HG03457 (cell line): ENCODE results near the gene FOXRED1.
A peak's percentile ranks its signal among the peaks of the same experiment; 100 is the strongest.
"Not testable (repeated sequence)": the region's sequence is repeated elsewhere in the genome, so short reads cannot be mapped to it uniquely, and the experiment has no call there.

Experiments used
- ATAC-seq: cut with Tn5 transposase; IDR thresholded peaks from one replicate; pipeline ENCODE4 v1.9.1; 2021; ENCODE audit warnings: moderate number of reproducible peaks; ENCODE audit not compliant: unreplicated experiment

Gene FOXRED1

DNA sequence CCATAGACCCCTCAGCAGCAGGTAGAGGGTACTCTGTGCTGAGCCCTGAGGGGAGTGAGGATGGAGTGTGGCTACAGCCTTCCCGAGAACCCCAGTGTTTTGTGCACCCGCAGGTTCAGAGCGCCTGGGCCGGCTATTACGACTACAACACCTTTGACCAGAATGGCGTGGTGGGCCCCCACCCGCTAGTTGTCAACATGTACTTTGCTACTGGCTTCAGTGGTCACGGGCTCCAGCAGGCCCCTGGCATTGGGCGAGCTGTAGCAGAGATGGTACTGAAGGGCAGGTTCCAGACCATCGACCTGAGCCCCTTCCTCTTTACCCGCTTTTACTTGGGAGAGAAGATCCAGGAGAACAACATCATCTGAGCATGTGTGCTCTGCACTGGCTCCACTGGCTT is 8.4 kb downstream of the FOXRED1 start:
- no peak for ATAC-seq

DNA sequence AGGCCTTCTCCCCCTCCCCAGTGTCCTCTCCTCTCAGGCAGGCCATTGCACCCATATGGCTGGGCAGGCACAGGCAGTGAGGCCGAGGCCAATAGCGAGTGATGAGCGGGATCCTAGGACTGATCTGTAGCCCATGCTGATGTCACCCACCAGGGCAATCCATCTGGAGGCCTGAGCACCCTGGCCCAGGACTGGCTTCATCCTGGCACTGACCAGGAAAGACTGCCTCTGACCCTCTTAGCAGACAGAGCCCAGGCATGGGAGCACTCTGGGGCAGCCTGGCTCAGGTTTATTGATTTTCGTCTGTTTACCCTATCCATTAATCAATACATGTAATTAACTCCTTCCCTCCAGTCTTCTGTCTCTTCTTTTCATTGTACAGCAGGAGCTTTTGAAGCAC is 8.8 kb downstream of the FOXRED1 start:
- no peak for ATAC-seq

DNA sequence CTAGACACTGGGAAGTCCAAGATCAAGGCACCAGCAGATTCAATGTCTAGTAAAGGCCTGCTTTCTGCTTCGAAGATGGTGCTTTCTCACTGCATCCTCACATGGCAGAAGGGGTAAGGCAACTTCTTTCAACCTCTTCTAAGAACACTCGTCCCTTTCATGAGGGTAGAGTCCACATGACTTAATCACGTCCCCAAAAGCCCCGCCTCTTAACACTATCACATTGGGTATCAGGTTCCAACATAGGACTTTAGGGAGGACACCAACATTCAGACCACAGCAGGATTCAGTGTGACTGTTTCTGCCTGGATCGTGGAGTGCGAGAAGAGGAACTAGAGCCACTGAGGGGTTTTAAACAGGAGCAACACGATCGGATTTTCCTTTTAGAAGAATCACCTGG is 10.2 kb downstream of the FOXRED1 start:
- no peak for ATAC-seq

DNA sequence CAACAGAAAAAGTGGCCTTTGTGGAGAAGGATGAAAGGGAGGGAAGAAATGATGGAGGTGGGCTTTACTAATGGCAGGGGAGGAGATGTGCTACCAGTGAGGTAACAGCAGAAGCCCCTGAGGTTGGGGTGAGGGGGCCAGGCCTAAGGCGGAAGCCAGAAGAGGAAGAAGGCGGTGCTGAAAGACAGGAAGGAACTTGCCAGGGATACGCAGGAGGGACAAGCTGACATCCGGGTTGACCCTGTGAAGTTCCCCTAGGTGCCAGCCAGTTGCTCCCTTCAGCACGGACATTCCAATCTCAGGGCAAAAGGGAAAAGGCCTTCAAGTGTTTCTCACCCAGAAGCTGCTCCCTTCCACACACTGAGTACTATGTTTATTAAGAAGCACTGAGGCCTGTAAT is 11.6 kb downstream of the FOXRED1 start:
- no peak for ATAC-seq

DNA sequence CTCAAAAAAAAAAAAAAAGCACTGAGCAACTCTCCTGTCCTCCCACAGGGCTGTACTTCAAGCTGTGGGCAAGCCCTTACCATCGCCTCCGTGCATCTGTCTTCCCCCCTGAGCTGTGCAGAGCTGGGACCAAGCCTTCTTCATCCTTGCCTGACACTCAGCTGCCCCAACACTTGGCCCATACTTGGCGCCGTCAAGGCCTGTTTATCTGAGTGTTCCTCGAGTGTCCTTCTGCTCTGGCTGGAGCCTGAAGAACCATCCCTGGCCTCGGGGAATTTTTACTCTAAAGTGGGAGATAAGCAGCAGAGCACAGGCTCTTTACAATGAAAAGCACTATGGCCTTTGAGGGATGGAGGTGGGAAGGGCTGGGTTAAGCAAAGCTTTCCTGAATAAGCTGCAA is 12.3 kb downstream of the FOXRED1 start:
- no peak for ATAC-seq

DNA sequence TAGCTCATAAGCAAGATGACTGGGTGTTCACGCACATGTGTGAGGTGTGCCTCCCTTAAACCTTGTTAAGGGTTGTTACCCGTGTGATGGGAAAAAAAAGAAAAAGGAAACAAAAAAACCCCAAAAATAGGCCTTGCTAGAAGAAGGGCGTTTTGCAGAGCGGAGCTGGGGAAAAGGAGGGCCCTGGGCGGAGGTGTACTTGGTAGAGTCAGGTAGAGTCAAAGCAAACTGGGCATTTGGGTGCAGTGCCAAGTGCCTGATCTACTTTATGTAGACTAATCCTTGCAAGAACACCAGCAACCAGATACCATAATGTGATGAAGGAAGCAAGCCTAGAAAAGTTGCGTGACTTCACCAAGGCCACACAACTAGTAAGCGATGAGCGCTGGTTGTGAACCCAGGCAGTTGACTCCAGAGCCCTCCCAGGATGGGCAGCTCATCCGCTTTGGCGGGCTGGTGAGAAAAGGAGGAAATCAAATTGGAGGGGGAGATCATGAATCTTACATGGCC is 12.8 kb downstream of the FOXRED1 start:
- ATAC-seq = no peak

DNA sequence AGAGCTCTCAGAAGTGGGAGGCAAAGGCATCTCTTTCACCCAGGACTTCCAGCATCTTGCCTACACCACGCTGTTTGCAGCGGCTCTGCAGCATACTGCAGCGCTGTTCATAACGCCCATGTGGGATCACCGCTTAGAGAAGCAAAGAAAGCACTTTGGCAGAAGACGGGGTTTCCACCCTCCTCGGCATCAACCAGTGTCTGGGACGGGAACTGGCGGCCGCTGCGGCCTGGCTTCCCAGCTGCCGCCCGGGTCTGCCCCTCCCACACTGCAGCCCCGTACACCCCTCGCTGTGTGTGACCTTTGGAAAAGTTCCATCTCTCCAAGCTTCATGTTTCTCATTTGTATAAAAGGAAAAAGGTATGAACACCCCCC is 13.4 kb downstream of the FOXRED1 start:
- no peak for ATAC-seq

DNA sequence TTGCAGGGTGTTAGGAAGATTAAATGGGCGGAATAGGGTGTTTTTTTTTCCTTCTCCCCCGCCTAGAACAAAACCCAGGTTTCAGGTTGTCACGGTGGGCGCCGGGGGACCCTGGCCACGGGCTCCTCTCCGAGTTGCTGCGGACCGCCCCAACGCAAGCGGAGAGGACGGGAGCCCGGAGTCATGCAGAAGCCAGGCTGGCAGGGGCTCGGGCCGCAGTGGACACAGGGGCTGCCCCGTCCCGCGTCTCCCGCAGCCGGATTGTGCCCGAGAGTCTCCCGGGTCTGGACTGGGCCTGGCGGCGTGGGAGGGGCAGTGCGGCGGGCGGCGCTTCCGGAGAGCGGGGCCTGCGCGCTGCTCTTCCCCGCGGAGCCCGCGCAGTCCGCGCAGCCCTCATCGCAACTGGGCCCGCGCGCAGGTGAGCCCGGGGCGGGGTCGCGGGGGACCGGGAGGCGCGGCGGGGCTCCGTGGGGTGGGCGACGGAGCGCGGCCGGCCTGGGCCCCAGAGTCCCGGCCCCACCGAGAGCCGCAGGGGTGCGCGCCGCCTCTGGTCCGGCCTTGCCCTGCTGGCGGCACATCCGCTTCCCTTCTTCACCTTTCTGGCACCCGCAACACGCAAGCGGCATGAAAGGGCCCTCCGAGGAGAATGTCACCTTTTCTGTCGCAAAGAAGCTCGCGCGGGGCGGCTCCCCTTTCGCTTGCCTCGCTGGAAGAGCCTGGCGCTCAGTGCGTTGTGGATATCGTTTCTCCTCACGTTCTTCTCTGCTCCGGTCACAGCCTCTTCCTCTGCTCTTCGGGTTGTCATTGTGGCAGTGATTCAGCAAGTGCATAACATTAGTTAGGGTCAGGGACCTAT is 14.0 kb downstream of the FOXRED1 start, which contains the start of gene TIRAP:
Gene TIRAP (plus strand): TSS at position 358 of the 856 bp plus-strand sequence. CDS start 7,802 bp downstream, outside the sequence.
- no peak for ATAC-seq

DNA sequence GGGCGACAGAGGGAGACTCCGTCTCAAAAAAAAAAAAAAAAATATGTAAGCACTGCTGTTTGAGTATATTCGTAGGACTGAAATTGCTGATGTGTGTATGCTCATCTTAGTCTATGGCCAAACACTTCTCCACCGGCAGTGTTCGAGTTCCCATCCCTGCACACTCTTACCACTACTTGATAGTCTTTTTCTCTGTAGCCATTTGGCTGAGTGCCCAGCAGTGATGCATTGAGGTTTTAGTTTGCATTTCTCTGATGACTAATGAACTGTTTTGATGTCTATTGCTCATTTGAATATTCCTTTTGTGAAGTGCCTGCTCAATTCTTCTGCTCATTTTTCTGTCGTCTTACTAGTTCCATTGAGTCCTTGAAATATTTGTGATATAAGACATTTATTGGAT is 15.9 kb downstream of the FOXRED1 start:
- peak; percentile 53 for ATAC-seq

DNA sequence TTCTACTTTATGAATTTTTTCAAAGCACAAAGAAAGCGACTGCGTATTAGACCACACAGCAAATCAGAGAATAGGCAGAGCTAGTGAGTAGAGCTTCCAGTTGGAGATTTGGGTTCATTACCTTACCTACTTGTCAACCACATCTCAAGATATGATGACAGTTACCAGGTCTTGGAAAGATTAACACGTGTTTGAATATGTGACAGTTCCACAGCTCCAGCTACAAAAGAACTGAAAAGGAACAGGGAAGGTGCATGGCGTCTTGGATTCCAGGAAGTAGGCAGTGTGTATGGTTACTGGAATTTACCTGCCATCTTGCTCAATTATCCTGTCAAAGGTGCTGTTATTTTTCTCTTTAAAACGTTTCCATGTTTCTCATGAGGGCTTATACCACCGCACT is 19.3 kb downstream of the FOXRED1 start:
- ATAC-seq = no peak

DNA sequence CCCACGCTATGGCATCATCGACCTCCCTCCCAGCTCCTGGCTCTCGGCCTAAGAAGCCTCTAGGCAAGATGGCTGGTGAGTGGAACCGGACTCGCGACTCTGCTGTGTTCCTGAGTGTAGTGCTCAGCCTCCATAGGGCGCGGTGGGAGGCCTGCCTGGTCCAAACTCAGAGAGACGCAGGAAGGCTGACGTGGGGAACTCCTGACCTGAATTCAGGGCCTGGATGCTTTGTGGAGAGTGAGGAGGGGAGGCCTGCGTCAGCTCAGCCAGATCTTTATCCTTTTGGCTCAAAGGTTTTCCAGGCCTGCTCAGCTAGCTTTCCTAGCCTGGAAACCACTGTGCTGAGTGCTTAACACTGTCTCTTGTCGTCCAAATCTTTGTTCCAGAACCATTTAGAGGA is 21.9 kb downstream of the FOXRED1 start:
- ATAC-seq = no peak

DNA sequence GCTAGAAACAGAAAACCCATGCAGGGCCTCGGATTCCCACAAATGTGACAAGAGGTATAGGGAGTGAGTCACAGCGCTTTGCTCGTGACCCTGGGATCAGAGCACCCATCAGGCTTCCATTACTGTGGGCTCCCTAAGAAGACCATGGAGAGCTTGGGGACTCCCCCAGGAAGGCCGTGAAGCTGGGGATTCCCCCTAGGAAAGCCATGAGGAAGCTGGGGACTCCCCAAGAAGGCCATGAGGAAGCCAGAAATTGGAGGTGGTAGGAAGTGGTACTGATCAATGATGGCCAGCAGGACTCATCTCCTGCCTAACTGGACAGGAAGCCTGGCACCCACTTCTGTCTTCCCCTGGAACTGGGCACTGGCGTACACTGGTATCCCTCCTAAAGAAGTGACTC is 24.8 kb downstream of the FOXRED1 start:
- no peak for ATAC-seq

DNA sequence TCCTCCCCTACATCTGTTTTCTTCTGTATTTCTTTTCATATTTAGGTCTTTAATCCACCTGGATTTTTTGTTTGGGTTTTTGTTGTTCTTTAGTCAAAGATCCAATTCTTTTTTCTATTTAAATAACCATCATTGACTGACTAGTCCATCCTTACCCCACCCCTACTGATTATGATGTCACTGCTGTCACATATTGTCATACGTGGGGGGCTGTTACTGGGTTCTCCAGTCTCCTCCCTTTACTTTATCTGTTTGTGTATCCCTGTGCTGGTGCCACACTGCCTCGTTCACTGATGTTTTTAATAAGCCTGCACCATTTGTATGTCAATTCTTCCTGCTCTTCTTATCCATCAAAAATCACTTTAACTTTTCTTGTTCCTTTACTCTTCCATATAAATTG is 28.1 kb downstream of the FOXRED1 start:
- no peak for ATAC-seq

DNA sequence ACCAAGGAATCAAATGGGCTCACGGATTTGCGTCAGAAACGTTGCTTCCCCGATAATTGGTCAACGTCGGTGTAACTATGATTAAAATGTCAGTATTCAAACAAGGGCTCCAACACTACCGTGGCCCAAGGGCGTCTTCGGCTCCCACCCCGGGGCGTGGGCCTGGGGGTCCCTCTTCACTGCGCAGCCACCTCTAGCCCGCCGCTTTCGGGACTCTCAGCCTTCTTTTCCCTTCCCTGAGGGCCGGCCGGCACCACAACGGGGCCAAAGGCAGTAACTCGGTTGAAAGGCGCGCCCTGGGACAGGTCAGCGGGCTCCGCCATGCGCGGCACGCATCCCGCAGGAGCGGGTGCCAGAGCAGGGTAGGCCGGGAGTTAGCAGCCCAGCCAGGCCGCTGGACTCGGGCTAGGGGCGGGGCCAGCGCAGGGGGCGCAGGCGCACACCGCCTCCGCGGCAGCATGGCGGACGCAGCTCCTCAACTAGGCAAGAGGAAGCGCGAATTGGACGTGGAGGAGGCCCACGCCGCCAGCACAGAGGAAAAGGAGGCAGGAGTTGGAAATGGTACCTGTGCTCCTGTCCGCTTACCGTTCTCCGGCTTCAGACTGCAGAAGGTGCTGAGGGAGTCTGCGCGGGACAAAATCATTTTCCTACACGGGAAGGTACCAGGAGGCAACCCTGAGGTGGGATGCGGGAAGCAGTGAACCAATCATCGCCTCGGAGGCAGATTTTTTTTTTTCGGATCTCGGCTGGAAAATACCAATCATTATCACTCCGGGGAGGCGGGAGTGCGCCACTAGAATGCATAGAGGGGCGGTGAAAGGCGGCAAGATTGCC is 34.9 kb downstream of the FOXRED1 start, which contains the start of gene DCPS:
Gene DCPS (plus strand): TSS at position 438 of the 834 bp plus-strand sequence. CDS start 21 bp downstream, at position 459.
- ATAC-seq = peak; percentile 86

DNA sequence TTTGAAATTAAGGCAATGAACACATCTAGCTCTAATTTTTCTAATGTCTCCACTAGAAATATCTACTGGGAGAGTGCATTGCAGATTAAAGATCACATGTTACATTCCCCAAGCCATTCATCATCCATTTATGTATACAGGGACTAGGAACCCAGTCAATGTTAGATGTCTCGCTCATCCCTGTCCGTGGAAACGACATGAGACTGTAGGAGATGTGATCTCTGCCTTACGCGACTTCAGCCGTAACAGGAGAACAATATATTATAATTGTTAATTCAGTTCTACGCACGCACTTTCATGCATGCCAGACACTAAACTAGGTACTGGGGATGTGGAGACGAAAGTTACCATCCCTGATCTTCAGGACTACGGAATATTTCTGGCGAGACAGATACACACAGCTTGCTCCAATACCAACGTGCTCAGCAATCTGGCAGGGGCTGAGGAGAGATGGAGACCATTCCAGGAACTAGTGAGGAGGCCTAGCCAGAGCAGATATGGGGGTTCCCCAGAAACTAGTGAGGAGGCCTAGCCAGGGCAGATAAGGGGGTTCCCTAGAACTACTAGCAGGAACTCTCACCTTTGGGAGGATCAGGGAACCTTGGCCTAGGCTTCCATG is 35.6 kb downstream of the FOXRED1 start:
- no peak for ATAC-seq

DNA sequence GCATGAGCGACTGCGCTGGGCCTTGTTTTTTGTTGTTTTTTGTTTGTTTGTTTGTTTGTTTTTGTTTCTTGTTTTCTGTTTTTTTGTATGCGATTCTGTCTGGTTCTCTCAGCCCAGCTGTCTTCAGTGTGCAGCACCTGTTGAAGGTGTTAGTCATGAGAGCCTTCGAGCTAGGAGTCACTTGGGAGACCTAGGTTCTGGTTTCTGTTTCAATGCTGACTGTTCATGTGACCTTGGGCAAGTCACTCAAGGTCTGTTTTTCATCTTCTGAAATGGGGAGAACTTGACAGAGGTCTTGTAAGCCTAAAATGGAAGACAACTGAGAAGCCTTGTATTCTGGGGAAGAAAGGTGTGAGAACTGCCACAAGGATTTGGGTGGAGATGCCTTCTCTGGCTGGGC is 36.7 kb downstream of the FOXRED1 start:
- ATAC-seq = peak; percentile 47

DNA sequence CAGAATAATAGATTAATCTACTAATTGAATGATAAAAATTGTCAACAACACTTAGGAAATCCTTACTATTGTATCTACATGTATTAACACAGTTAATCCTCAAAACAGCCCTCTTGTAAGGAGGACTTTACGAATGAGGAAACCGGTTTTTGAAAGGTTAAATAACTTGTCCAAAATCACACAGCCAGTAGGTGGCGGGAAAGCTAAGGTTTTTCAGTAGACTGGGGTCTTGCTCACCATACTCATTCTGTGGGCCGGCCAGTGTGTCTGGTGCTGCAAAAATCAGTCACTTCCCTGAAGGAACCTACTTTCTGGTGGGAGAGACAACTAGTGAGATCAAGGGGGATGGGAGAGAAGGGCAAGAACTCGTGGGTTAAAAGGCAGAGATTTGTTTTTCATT is 38.8 kb downstream of the FOXRED1 start:
- ATAC-seq = no peak

DNA sequence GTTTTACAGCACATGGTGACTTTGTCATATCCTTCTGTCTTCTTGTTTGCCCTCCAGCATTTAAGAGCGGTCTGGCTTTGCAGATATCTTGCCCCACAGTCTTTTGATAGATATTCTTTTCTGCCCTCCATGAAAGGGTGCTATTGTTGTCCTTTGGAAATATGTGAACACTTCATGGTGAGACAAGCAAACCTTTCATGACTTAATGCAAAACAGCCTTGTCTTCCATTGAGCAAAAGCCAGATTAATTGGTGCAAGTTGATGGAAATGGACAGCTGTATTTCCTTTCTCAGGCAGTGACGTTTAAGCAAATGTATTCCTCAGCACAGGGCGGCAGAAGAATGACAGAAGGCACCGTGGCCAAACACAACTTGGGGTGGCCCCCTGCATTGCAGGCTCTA is 39.3 kb downstream of the FOXRED1 start:
- ATAC-seq = no peak

DNA sequence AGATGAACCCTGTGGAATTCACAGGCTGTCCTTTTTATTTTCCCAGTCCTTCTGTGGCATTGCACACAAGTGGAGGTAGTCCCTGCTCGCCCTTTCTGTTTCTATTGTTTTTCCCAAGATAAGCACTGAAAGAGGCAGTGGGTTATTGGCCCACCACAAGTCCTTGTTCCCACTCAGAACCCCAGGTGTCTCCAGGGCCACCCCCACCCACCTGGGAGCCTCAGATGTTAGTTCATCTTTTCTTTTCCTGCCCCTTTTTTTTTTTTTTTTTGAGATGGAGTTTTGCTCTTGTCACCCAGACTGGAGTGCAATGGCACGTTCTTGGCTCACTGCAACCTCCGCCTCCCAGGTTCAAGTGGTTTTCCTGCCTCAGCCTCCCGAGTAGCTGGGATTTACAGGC is 39.8 kb downstream of the FOXRED1 start:
- ATAC-seq = not testable (repeated sequence)

DNA sequence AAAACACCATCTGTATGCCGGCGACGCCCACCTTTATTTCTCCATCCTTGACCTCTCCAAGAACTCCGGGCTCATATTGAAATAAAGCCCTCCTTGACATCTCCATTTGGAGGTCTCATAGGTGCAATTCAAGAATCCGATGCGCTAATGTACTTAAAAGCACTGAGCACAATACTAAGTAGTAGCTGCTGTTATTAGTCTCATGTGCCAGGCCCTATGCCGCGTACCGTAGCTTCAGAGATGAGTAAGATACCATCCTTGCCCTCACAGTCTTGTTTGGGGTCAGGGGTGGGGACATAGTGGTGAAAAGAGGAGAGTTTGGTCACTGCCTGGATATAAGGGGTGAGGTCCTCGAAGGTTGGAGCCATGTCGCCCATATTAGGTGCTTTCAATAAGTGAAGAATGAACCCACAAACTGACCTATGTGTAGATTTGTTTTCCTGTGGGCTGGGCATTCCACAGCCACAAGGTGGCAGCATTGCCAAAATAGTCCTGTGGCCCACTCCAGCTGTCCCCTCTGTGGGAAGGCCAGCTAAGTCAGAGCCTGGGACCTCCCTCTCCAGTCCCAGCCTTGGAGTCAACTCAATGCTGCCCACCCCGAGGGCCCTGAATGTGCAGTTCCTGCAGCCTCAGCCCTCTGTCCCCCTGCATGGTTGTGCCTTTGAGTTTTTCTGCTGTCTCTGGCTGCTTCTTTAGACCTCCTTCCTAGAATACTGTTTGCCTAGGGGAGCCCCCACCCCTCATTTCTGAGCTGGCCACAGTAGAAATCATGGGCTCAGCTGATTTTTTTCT is 41.4 kb downstream of the FOXRED1 start:
- ATAC-seq = no peak

DNA sequence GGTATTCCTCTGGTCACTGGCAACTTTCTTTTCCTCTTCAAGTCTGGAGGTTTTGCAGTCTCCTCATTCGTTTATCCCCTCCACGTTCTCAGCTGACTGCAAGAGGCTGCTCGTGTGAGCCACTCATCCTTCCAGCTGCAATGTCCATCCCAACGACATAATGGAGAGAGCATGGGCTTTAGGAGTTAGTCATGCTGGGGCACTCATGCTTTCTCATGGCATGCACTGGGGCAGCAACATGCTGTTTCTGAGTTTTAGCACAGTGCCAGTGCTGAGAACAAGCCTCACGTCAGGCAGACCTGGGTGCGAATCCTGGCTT is 42.0 kb downstream of the FOXRED1 start:
- no peak for ATAC-seq
